ENCODE data around the gene GSK3B.

Gene GSK3B

GRCh38 chr3:119864476-119864875 is 229.8 kb downstream of the GSK3B start:
- DNase-seq: no peak

DNA sequence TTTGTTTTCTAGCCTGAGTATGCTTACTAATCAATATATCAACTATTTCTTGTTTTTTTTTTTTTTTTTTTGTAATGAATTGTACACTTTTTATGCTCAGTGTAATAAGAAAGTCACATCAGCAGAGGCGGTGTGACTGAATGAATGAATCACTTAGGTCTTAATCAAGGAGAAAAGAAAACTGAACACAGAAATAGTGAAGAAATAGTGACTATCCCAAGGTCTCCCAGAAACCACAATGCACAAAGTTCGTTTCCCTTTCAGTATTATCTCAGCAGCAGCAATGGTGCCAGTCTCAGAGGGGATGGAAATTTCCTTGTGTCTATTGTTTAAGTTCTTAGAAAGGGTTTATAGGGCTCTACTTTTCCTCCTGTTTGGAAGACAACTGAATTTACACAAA is 231.6 kb downstream of the GSK3B start:
- DNase-seq: no peak

- DNase-seq: no peak
Observed at GRCh38 chr3:119861681-119862080, 232.6 kb downstream of the GSK3B start.

DNA sequence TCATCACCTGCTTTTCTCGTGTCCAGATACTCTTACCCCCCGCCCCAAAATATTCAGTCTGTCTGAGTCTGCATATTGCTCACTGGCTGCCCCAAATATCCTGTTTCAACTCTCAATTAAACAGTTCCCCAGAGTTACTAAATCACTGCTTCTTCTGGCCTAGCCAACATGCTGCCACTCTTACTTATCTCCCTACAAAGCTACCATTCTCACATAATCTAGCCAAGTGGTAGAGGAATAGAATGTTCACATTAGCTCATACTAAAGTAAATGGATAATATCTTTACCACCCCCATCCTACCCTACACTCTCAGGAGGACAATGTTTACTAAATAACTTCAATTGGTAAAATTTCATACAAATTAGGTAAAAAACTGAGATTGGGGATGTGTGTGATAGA is 234.5 kb downstream of the GSK3B start:
- DNase-seq: no peak

GRCh38 chr3:119858957-119859356 is 235.3 kb downstream of the GSK3B start:
- DNase-seq: no peak

- no peak for DNase-seq
Observed at GRCh38 chr3:119856695-119857094, 237.6 kb downstream of the GSK3B start.

DNA sequence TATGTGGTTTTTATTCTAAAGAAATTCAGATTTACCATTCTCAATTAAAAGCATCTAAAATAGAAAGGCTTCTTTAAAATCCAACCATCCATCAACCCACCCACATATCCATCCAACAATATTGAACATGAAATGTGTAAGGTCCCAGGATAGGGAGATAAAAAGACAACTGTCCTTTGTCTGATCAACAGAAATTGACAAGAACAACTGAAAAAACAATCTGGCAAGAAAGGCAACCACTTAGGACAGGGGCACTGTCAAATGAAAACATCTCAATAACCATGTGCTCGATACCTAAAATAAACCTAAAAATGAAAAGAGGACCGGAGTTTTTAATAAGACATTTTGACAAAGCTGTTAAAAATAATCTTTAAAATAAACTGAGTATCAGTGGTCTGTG is 245.1 kb downstream of the GSK3B start:
- no peak for DNase-seq

GRCh38 chr3:119841808-119842471 is 252.3 kb downstream of the GSK3B start:
- DNase-seq: no peak

GRCh38 chr3:119835556-119835955 is 258.7 kb downstream of the GSK3B start:
- DNase-seq: no peak

DNA sequence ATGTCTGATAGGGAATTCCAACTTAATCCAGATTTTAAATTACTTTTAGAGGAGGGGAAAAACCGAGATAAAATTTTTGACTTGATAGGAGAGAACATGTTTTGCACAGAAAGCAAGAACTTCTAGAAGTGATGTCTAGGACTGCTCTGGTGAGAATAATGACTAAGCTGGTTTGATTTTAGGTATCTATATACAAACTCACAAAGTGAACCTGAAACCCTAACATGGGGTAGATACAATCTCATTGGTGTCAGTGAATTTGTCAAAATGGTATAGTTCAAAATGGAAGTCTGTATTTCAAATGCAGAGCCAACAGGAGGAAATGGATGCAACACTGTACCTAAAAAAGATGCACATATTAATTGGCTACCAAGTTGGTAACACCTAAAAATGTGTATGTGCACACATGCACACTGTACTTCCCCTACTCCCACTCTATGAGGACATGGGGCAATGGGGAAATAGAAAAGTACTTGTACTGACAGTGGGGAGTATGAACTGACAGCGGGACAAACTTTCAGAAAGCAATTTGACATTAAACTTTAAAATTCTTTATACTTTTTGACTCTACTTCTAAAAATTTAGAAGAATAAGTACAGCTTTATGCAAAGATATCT is 259.4 kb downstream of the GSK3B start:
- DNase-seq: no peak

DNA sequence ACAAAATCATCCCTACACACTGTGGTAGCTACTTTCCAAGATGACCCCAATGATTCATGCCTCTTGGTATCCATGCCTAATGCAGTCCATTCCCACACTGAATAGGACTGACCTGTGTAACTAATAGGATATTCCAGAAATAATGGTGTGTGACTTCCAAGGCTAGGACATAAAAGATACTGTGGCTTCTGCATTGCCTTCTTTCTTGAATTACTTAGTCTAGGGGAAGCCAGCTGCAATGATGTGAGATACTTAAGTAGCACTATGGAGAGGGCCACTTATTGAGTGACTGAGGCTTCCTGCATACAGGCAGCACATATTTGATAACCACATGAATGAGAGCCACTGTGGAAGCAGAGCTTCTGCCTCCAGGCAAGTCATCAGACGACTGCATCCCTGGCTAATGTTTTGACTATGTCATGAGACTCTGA is 262.3 kb downstream of the GSK3B start:
- no peak for DNase-seq

DNA sequence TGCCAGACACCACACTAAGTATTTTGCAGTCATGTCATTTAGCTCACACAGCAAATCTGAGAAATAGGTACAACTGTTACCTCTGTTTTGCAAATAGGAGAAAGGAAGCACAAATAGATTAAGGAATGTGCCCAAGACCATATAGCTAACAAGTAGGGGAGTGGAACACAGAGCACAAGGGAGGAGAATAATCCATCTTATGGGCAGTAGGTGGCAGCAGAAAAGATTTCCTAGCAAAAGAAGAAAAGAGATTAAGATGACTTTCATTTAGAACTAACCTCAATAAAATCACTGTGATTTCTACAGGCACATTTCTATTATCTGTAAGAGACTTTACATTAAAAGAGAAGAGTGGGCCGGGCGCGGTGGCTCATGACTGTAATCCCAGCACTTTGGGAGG is 263.2 kb downstream of the GSK3B start:
- no peak for DNase-seq

GRCh38 chr3:119829420-119829819 is 264.8 kb downstream of the GSK3B start:
- no peak for DNase-seq

- DNase-seq: no peak
Observed at GRCh38 chr3:119826711-119827608, 267.3 kb downstream of the GSK3B start.

DNA sequence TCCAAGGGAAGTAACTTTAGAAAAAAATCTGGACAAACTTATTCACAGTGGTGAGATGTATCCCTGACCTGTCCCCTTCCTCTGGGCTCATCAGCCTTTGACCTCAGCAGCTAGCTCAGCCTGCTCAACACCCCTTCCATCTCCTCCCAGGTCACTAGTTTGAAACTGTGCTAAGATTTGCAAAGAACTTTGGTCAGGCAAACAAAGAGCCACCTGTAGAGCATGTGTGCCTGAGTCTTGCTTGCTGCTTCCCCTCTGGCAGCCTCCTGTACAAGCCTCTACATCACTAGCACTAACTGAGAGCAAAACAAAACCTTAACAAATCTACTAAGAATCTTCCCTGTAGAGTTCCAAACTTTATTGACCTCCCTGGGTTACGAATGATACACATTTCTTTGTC is 268.4 kb downstream of the GSK3B start:
- no peak for DNase-seq

DNA sequence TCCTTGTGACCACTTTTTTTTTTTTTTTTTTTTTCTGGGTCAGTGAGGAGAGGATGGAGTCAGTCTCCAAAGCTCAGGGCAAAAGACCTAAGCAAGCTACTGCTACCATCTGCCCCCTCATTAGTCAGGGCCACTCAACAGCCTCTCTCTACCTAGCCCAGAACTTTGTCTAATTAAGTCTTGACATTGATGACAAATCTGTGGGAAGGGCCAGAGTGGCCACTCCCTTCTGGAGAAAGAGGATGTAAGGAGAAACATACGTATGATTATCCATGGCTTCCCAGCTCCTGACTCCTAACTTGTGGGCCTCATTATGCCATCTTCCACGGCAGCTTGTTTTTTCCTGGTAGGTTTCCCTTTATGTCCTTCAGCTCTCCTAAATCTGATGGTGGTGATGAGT is 274.4 kb downstream of the GSK3B start:
- DNase-seq: no peak

DNA sequence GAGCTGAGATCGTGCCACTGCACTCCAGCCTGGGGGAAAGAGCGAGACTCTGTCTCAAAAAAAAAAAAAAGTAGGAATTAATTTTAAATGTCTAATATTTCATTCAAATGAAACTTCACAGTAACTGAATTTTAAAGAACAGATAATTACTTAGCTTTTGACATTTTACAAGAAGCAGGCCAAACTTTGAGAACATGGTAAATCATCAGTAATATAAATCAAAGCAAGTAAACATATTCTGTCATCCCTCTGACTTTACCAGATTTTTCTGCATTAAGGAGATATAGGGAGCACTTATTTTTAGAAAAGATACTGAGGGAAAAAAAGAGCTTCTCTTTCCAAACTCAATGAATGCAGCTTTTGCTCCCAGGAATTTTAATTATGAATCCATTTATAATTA is 275.3 kb downstream of the GSK3B start:
- no peak for DNase-seq

GRCh38 chr3:119817583-119818363 is 276.5 kb downstream of the GSK3B start:
- no peak for DNase-seq

DNA sequence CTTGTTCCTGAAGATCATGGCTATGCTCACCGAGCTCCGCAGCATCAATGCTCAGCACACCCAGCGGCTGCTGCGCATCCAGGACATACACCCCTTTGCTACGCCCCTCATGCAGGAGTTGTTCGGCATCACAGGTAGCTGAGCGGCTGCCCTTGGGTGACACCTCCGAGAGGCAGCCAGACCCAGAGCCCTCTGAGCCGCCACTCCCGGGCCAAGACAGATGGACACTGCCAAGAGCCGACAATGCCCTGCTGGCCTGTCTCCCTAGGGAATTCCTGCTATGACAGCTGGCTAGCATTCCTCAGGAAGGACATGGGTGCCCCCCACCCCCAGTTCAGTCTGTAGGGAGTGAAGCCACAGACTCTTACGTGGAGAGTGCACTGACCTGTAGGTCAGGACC is 277.2 kb downstream of the GSK3B start:
- DNase-seq: no peak

- DNase-seq: no peak
Observed at GRCh38 chr3:119815716-119816115, 278.5 kb downstream of the GSK3B start.

DNA sequence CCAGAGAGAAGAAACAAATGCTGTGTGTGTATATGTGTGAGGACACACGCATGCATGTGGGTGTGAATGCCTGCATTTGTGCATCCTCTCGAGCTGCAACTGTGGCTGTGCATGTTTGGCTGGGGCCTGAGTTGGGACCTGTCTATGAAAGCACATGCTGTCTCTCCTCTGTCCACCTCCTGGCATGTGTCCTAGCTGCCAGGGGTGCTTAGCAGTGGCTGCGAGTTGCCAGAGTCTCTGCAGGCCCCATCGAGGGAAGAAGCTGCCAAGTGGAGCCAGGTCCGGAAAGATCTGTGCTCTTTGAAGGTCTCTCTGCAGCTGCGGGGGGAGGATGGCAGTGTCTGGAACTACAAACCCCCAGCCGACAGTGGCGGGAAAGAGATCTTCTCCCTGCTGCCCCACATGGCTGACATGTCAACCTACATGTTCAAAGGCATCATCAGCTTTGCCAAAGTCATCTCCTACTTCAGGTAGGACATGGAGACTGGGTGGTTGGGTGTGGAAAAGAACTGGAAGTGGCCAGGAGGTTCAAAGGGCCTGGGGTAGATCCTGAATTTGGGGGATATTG is 281.7 kb downstream of the GSK3B start:
- DNase-seq: no peak

DNA sequence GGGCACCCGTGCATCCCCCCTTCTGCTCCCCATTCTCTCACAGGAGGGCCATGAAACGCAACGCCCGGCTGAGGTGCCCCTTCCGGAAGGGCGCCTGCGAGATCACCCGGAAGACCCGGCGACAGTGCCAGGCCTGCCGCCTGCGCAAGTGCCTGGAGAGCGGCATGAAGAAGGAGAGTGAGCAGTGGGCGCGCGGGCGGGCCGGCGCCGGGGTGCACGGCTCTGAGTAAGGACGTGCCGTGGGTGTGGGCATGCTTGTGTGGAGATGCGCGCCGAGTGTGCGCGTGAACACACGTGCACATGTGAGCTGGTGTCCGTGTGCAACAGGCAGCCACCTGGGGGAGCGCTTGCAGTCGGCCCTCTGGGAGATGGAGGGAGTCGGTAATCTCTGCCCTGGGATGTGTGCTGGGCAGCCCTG is 284.2 kb downstream of the GSK3B start:
- peak; percentile 67 for DNase-seq

Data from activated CD8-positive, alpha-beta memory T cell treated with anti-CD3 and anti-CD28 coated beads, Interleukin-2, amount 50 U/mL, for 4 hours (primary cell).